Colonic mucosa (tissue), 4 donors: Measurements from ENCODE around the gene UNC13C. TPM values are rescaled to one million over a fixed set of nuclear protein-coding genes. Genes with fewer than 3 reads are reported as not detected.

Source experiments
- DNase-seq: peaks from one replicate; pipeline ENCODE4 v3.0.0-alpha.2; 2020
- H3K27ac ChIP-seq: fragments of 200-600 bp; one replicate; pipeline ENCODE4 v1.8.0; 2021
- H3K27me3 ChIP-seq: fragments of 200-600 bp; one replicate; pipeline ENCODE4 v1.8.0; 2021
- H3K36me3 ChIP-seq: fragments of 200-600 bp; one replicate; pipeline ENCODE4 v1.8.0; 2021
- H3K4me1 ChIP-seq: fragments of 200-600 bp; one replicate; pipeline ENCODE4 v1.8.0; 2021; ENCODE audit warnings: mild to moderate bottlenecking
- H3K4me3 ChIP-seq: fragments of 200-600 bp; one replicate; pipeline ENCODE4 v1.8.0; 2021
- H3K9ac ChIP-seq, 2 donors: one replicate each; pipeline ENCODE4 v1.7.0; 2013; ENCODE audit warnings: control low read depth in 2 of 2, low read depth in 2 of 2, low read length in 2 of 2
- H3K9me3 ChIP-seq: fragments of 200-600 bp; one replicate; pipeline ENCODE4 v1.8.0; 2021
- CTCF ChIP-seq: fragments of 200-600 bp; IDR thresholded peaks from one replicate; pipeline ENCODE4 v1.8.0; 2022; ENCODE audit warnings: antibody characterized with exemption, mild to moderate bottlenecking
- intact Hi-C: fragments of 100-400 bp; cut with DNase I; formaldehyde crosslinking; loops from one replicate; pipeline ENCODE4 v1.14.1; 2022
- total RNA-seq, 2 donors: library from RNA; stranded (reverse); fragmentation: NEBNext Ultra II Directional in 1 of 2; extraction: Animal tissue kit (Norgen Biotek cat#: 25700) in 1 of 2; gene quantifications; one replicate each; pipeline ENCODE4 v1.2.1, GENCODE V29; 2021
- donor health status: healthy.
- donor health status: DM: no; HTN: no; CAD: no.
- donor health status: DM: no; HTN: no; CAD: no.

UNC13C gene
- total RNA-seq, 2 donors from 2014 or later = 0.05 to 0.13 TPM

GRCh38 chr15:54599386-54599785 is 621.1 kb downstream of the UNC13C start:
- Histone ChIP-seq H3K27ac (no peak overlapping the region), H3K9me3 (no peaks in the 10 kb centered on the region), H3K27me3 (no peaks in the 10 kb centered on the region), H3K4me3 (no peak overlapping the region), H3K9ac (no peak overlapping the region), H3K36me3 (no peaks in the 10 kb centered on the region), H3K4me1 (no peaks in the 10 kb centered on the region)
- no peak for DNase-seq
- intact Hi-C loops = no loop called here
- no peak for TF ChIP-seq CTCF

- intact Hi-C loops = no loop called here
- Histone ChIP-seq H3K9me3 (no peaks in the 10 kb centered on the region), H3K4me1 (no peaks in the 10 kb centered on the region), H3K27me3 (no peaks in the 10 kb centered on the region), H3K9ac (no peak overlapping the region), H3K36me3 (no peaks in the 10 kb centered on the region), H3K4me3 (no peak overlapping the region), H3K27ac (no peak overlapping the region)
- DNase-seq = no peak
- no peak for TF ChIP-seq CTCF
Measured at GRCh38 chr15:54605043-54605442, 626.8 kb downstream of the UNC13C start.

- no peak for DNase-seq
- Histone ChIP-seq H3K27ac (no peak overlapping the region), H3K27me3 (no peaks in the 10 kb centered on the region), H3K9me3 (no peaks in the 10 kb centered on the region), H3K9ac (no peak overlapping the region), H3K36me3 (no peaks in the 10 kb centered on the region), H3K4me3 (no peak overlapping the region), H3K4me1 (no peaks in the 10 kb centered on the region)
- no peak for TF ChIP-seq CTCF
- intact Hi-C loops = no loop called here
Measured at GRCh38 chr15:54605556-54605955, 627.3 kb downstream of the UNC13C start.

GRCh38 chr15:54608876-54609835 is 630.9 kb downstream of the UNC13C start:
- Histone ChIP-seq H3K27me3 (no peaks in the 10 kb centered on the region), H3K36me3 (no peaks in the 10 kb centered on the region), H3K4me1 (no peaks in the 10 kb centered on the region), H3K9ac (no peak overlapping the region), H3K27ac (no peak overlapping the region), H3K4me3 (no peak overlapping the region), H3K9me3 (no peaks in the 10 kb centered on the region)
- DNase-seq = no peak
- TF ChIP-seq CTCF = no peak
- intact Hi-C loops = no loop called here

- intact Hi-C loops = no loop called here
- no peak overlapping the region for H3K4me3 ChIP-seq
- no peaks in the 10 kb centered on the region for H3K4me1 ChIP-seq
- no peaks in the 10 kb centered on the region for H3K27me3 ChIP-seq
- TF ChIP-seq CTCF = no peak
- H3K9me3 ChIP-seq = no peaks in the 10 kb centered on the region
- H3K27ac ChIP-seq = no peak overlapping the region
- DNase-seq = no peak
- no peaks in the 10 kb centered on the region for H3K36me3 ChIP-seq
- no peak overlapping the region for H3K9ac ChIP-seq
Measured at GRCh38 chr15:54618120-54618519, 639.9 kb downstream of the UNC13C start.
